GM21723 (cell line): Measurements from ENCODE around the gene FZR1.
"Not testable (repeated sequence)": the region's sequence is repeated elsewhere in the genome, so short reads cannot be mapped to it uniquely, and the experiment has no call there.

Experiments used
- ATAC-seq: cut with Tn5 transposase; IDR thresholded peaks from one replicate; pipeline ENCODE4 v1.9.1; 2021; ENCODE audit warnings: mild to moderate bottlenecking, moderate library complexity; ENCODE audit not compliant: unreplicated experiment

Gene FZR1

DNA sequence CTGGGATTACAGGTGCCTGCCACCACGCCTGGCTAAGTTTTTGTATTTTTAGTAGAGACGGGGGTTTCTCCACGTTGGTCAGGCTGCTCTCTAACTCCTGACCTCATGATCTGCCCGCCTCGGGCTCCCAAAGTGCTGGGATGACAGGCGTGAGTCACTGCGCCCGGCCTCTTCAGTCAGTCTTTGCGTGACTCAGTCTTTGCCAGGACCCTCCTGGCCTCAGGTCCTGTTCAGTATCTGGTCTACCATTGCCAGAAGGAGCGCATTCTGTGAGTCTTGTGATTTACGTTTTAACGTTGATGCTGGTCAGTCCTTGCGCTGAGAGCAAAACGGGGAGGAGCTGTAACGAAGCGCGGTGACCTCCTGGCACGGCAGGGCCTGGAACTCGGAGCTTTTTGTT lies 59.0 kb downstream of the FZR1 start:
- no peak for ATAC-seq

DNA sequence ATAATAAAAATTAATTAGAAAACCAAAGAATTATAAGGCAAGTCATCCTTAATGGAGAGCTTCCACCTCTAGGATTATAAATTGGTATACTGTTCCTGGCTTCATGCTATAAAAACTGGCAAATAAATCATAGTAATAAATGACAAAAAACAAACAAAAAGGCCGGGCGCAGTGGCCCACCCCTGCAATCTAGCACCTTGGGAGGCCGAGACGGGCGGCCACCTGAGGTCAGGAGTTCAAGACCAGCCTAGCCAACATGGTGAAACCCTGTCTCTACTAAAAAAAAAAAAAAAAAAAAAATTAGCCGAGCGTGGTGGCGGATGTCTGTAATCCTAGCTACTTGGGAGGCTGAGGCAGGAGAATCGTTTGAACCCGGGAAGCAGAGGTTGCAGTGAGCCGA lies 63.9 kb downstream of the FZR1 start:
- ATAC-seq, result not testable (repeated sequence)

DNA sequence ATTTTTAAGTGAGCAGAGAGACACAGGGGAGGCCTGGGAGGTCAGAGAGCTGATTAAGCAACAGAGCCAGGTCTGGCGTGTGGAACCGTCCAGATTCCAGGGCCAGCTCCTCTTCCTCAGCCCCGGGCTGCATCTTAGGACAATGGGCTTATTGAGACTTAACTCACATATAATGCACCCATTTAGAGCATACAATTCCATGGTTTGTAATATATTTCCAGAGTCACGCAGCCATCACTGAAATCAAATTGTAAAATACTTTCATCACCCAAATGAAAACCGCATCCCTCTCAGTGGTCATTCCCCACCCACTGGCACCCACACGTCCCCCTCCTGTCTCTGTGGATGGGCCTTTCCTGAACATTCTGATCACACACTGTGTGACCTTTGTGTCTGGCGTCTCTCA lies 64.5 kb downstream of the FZR1 start:
- ATAC-seq, result no peak

DNA sequence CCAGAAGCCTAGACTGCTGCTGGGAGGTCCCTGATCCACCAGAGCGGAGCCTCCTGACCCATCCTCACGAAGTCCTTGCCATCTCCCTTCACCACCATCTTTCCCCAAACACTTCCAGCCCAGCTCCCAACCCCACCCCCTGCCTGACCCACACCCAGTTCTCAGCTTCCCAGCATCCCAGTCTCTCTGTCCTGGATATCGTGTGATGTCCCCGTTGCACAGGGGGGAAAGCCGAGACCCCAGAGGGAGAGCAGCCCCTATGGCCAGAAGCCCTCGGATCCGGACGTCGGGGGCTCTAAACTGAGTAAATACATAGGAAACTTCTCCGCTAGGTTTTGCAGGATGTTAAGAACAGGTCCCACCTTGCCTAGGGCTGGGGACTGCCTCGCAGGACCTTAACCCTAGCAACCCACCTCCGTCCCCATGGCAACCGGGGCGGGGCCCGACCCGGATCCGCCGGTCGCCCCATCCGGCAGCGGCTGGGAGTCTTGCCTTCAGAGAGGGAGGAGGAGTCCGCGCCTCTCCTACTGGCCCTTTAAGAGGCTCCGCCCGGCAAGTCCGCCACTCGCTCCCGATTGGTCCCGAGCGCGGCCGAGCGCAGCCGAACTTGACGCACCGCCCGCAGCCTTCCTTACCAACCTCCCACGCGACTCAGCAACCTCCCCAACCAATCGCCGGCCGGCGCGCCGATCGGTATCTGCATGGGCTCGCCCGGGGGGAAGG lies 66.2 kb downstream of the FZR1 start:
- ATAC-seq, result peak; percentile 88

DNA sequence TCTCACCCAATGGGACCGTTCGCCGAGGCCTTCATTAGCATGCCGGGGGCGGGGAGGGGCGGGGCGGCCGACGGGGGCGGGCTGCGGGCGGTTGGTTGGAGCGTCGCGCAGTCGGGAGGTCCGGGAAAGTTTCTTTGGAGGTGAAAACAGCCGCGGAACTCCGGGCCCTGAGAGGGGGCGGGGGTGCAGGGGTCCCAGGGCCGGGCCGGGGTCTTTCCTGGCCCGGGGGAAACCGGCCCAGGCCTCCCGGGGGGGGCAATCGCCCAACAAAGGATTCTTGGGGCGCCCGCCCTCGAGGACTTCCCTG lies 66.7 kb downstream of the FZR1 start, which contains the start of gene HMG20B:
TSS of gene HMG20B (plus strand) at position 90 of the 307 bp plus-strand sequence. CDS start 366 bp downstream, outside the sequence.
- no peak for ATAC-seq

DNA sequence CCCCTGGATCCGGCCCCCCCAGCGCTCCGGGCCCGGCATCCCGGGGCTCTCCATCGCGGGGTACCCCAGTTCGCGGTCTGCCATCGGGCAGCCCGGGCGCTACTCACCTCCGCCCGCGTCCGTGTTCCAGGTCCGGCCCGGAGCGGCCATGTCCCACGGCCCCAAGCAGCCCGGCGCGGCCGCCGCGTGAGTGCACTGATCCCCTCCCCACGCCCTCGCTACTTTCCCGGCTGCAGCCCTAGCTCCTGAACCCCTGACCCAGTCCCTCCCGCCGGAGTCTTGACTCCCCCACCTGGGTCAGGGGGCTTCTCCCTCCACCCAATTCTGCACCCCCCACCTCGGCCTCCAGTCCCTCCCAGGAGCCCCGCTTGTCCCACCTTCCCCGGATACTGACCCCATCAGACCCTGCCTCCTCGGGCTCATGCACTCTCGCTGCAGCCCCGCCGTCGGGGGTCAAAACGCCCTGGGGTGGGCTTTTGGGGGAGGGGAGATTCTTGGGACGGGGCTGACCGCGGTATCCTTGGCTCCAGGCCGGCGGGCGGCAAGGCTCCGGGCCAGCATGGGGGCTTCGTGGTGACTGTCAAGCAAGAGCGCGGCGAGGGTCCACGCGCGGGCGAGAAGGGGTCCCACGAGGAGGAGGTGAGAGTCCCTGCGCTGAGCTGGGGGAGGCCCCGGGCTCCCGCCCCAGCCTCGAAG lies 67.2 kb downstream of the FZR1 start:
- peak; percentile 7 for ATAC-seq

DNA sequence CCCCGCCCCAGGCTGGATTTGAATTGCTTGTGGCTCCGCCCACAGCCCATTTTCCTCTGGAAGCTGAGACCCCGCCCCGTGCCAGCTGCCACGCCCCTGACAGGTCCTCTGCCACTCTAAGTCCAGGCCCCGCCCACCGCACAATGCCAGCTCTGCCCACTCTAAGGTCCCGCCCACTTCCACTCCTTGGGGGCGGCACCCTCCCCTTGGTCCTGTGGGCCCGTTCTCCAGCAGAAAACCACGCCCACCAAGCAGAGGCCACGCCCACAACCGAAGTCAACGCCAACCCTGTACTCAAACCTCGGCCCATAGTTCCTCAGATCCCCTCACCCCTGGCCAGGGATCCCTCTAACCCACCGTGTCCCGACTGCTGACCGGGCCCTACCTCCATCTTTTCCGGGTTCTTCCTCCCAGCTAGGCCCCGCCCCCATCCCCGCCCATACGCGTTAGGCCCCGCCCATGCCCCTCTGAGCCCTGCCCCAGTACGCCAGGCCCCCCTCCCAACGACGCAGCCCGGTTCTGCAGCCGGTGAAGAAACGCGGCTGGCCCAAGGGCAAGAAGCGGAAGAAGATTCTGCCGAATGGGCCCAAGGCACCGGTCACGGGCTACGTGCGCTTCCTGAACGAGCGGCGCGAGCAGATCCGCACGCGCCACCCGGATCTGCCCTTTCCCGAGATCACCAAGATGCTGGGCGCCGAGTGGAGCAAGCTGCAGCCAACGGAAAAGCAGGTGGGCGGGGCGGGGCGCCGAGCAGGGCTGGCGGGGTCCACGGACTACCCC lies 67.9 kb downstream of the FZR1 start:
- ATAC-seq, result no peak

DNA sequence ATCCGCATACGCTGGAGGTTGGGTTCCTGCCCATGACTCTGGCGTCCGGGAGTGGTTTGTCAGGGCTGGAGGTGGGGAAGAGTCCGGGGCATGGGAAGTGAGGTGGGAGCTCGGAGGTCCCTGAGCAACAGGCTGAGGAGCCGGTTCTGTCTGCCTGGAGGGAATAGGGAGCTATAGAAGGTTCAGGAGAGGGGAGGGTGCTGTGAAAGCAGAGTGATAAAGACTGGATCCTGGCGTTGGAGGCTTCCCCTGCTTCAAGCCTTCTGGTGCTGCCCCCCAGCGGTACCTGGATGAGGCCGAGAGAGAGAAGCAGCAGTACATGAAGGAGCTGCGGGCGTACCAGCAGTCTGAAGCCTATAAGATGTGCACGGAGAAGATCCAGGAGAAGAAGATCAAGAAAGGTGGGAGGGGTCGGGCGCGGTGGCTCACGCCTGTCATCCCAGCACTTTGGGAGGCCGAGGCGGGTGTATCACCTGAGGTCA lies 69.2 kb downstream of the FZR1 start:
- no peak for ATAC-seq

DNA sequence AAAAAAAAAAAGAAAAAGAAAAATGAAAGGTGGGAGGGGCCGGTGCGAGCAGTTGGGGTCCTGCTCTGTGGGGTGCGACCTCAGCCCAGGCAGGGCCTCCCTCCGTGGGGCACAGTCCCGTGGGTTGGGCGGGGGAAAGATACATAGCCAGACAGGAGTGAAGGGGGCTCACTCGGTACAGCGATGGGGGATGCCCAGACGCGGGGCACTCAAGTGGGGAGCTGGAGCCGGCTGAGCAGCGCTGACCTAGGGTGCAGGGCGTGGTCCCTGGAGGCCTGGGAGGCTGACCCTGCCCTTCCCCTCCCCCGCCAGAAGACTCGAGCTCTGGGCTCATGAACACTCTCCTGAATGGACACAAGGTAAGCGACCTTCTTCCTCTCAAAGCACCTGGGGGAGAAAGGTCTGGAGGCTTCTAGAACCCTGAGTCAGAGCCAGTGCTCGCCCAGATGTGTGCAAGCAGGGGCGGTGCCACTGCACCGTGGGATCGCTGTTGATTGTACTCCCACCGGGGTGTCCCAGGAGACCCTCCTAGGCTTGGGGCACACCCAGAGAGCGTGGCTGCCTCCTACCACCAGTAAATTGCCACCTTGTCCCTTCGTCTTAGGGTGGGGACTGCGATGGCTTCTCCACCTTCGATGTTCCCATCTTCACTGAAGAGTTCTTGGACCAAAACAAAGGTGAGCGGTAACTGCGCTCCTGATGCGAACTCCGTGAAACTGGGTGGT lies 70.0 kb downstream of the FZR1 start:
- no peak for ATAC-seq

DNA sequence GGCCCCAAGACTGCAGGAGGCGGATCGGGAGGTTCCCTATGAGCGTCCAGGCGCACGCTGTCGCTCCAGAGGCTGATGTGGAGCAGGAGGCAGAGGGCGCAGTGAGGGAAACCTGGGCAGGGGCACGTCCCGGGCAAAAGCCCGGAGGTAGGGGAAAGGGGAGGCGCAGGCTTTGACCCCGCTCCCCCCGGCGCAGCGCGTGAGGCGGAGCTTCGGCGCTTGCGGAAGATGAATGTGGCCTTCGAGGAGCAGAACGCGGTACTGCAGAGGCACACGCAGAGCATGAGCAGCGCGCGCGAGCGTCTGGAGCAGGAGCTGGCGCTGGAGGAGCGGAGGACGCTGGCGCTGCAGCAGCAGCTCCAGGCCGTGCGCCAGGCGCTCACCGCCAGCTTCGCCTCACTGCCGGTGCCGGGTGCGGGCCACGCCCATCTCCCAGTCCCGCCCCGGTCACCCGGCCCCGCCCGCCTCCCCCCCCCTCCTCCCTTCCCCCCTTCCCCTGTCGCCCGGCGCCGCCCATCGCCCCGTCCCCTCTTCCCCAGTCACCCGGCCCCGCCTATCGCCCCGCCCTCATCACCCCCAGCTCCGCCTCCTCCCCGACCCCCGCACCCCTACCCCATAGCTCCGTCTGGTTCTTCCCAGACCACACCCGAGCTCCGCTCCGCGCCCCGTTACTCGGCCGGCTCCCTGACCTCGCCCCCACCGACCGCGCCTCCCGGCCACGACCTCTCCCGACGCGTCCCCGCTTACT lies 70.8 kb downstream of the FZR1 start:
- no peak for ATAC-seq

DNA sequence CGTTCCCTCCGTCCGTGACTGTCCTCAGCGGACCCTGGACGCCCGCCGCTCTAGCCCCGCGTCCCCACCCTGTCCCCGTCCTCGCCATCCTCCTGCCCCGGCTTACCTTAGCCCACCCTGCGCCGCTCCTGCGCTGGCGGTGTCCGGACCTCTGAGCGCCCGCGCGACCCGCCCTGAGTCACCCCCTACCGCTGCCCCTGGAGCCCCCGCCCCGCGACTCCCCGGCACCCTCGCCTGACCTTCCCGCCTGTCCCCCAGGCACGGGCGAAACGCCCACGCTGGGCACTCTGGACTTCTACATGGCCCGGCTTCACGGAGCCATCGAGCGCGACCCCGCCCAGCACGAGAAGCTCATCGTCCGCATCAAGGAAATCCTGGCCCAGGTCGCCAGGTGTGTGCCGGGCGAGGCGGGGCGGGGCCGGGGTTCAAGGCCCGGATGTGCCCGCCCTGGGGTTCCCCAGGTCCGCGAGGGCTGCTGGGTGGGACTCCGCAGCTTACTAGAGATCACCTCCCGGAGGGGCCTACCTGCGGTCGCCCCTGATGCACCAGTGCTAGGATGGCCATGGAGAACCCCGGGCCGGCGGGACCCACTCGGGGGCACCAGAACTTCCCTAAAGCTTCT lies 71.7 kb downstream of the FZR1 start:
- ATAC-seq, result no peak

DNA sequence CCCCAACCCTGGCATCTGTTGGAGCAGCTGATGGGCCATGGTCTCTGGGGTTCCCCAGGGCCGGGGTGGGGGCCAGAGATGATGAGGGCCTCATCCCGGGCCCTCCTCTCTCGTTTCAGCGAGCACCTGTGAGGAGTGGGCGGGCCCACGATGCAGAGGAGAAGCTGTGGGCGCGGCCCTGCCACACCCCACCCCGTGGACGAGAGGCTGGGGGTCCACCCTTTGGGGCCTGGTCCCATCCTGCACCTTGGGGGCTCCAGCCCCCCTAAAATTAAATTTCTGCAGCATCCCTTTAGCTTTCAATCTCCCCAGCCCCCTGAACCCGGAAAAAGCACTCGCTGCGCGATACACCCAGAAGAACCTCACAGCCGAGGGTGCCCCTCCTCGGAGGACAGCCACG lies 72.3 kb downstream of the FZR1 start:
- ATAC-seq, result no peak

DNA sequence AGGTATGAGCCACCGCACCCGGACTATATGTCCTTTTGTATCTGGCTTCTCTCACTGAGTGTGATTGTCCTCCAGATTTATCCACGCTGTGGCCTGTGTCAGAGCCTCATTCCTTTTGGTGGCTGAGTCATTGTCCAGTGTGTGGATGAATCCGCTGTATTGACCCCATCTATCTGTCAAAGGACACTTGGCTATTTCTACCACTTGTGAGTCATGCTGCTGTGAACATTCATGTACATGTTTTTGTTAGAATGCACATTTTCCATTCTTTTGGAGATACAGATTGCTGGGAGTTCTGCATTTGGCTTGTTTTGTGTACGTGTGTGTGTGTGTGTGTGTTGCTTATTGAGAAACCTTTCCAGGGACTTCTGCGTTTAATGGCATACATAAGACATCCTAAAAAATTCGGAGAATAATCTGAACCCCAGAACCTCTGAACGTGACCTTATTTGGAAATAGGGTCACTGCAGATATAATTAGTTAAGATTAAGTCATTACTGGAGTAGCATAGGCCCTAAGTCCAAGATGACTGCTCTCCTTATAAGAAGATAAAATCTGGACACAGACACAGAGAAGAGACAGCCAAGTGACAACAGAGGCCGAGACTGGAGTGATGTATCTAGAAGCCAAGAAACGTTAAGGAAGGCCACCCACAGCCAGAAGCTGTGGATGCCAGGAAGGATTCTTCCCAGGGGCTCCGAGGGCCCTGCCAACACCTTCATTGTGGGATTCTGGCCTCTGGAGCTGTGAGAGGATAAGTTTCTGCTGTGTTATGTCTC lies 74.2 kb downstream of the FZR1 start:
- no peak for ATAC-seq

DNA sequence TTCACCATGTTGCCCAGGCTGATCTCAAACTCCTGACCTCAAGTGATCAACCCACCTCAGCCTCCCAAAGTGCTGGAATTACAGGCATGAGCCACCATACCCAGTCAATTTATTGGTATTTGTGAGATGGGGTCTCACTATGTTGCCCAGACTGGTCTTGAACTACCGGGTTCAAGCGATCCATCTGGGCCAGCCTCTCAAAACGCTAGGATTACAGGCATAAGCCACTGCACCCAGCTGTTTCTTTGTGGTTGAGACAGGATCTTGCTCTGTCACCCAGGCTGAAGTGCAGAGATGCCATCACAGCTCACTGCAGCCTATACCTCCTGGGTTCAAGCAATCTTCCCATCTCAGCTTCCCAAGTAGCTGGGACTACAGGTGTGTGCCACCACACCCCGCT lies 75.7 kb downstream of the FZR1 start:
- ATAC-seq, result not testable (repeated sequence)

DNA sequence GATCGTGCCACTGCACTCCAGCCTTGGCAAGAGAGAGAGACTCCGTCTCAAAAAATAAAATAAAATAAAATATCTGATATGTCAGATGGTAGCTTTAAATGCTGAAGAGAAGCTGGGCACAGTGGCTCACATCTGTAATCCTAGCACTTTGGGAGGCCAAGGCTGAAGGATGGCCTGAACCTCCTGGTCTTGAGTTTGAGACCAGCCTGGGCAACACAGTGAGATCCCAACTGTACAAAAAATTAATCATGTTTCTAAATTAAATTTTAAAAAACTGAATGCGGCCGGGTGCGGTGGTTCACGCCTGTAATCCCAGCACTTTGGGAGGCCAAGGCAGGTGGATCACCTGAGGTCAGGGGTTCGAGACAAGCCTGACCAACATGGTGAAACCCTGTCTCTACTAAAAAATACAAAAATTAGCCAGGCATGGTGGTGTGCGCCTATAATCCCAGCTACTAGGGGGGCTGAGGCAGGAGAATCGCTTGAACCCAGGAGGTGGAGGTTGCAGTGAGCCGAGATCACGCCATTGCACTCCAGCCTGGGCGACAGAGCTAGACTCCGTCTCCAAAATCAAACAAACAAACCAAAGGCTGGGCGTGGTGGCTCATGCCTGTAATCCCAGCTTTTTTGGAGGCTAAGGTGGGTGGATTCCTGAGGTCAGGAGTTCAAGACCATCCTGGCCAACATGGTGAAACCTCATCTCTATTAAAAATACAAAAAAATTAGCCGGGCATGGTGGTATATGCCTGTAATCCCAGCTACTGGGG lies 78.1 kb downstream of the FZR1 start:
- not testable (repeated sequence) for ATAC-seq

DNA sequence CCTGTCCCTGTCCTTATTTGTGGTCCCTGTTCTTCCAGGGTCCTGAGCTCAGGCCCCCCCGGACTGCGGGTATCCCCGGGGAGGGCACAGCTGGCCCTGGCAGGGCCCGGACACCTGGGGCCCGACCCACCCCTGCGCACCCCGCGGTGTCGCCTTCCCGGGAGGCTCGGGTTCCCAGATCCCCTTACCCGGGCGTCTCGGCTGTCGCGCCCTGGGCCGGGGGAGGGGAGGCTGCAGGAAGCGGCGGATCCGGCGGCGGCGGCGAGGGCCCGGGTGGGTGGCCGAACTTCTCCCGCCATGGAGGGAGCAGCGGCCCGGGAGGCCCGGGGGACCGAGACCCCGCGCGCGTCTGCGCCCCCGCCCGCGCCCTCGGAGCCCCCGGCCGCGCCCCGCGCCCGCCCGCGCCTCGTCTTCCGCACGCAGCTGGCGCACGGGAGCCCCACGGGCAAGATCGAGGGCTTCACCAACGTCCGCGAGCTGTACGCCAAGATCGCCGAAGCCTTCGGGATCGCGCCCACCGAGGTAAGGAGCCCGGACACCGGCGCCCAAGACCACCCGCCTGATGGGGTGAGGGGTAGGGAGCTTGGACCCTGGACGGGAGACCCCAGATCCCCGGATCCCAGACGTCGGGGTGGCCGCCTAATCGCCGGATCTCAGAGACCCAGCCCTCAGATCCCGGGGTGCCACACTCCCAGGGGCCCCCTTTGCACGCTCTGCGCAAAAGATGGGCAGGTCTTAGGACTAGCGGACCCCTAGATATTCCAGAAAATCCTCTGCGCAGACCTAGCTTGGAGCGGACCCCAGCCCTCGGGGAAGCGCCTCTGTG lies 79.4 kb downstream of the FZR1 start, which contains the start of gene GIPC3:
TSS of gene GIPC3 (plus strand) at position 178 of the 826 bp plus-strand sequence. CDS start at position 298, 120 bp downstream.
- no peak for ATAC-seq

DNA sequence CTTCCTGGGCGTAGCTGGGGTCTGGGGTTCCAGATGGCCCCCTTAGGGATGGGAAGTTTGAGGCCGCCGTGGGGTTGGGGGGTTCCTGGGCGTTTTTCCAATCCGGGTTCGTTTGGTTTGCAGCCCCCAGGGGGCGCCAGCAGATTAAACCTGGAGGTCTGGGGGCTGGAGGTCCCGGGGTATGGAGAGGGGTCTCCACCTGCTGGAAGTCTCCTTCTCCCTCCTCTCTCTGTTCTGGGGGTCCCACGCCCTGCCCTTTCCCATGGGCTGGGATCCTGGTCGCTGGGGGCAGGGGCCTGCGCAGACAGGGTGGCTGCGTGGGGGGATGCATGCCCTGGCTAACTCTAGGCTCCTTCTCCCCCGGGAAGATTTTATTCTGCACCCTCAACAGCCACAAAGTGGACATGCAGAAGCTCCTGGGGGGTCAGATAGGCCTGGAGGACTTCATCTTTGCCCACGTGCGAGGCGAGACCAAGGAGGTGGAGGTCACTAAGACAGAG lies 80.1 kb downstream of the FZR1 start:
- no peak for ATAC-seq
